Smooth muscle cell (in vitro differentiated cells): Measurements from ENCODE around the gene EFCC1. TPM values are rescaled to one million over a fixed set of nuclear protein-coding genes. Genes with fewer than 3 reads are reported as not detected.

Experiments used
- DNase-seq: peaks from one replicate; lab custom pipeline; 2025; ENCODE audit not compliant: unreplicated experiment; lab: John Stamatoyannopoulos, UW
- H2AFZ ChIP-seq: fragments of 200-600 bp; sonication (generic); 2 replicates; pipeline ENCODE4 v1.6.0; 2016; ENCODE audit warnings: antibody characterized with exemption, low read depth, mild to moderate bottlenecking
- H3F3A ChIP-seq: fragments of 200-600 bp; sonication (generic); 2 replicates; pipeline ENCODE4 v1.6.0; 2017; ENCODE audit warnings: antibody characterized with exemption, low read depth
- H3K27ac ChIP-seq: fragments of 200-600 bp; sonication (generic); 2 replicates; pipeline ENCODE4 v1.5.1; 2016; ENCODE audit warnings: low read depth, mild to moderate bottlenecking
- H3K27me3 ChIP-seq: fragments of 200-600 bp; sonication (generic); 2 replicates; pipeline ENCODE4 v1.6.1; 2016; ENCODE audit warnings: low read depth, mild to moderate bottlenecking
- H3K36me3 ChIP-seq: fragments of 200-600 bp; sonication (generic); 2 replicates; pipeline ENCODE4 v1.5.1; 2016; ENCODE audit warnings: low read depth
- H3K4me1 ChIP-seq: fragments of 200-600 bp; sonication (generic); 2 replicates; pipeline ENCODE4 v1.5.1; 2016; ENCODE audit warnings: low read depth
- H3K4me2 ChIP-seq: fragments of 200-600 bp; sonication (generic); 2 replicates; pipeline ENCODE4 v1.6.0; 2016; ENCODE audit warnings: mild to moderate bottlenecking
- H3K4me3 ChIP-seq: fragments of 200-600 bp; sonication (generic); 2 replicates; pipeline ENCODE4 v1.5.1; 2016; ENCODE audit warnings: mild to moderate bottlenecking
- H3K79me2 ChIP-seq: fragments of 200-600 bp; sonication (generic); 2 replicates; pipeline ENCODE4 v1.6.0; 2016; ENCODE audit warnings: low read depth, mild to moderate bottlenecking
- H3K9ac ChIP-seq: fragments of 200-600 bp; sonication (generic); 2 replicates; pipeline ENCODE4 v1.6.0; 2016; ENCODE audit warnings: low read depth
- H3K9me3 ChIP-seq: fragments of 200-600 bp; sonication (generic); replicated peaks from 2 replicates; pipeline ENCODE4 v1.5.1; 2016; ENCODE audit warnings: low read depth
- H4K20me1 ChIP-seq: fragments of 200-600 bp; sonication (generic); 2 replicates; pipeline ENCODE4 v1.6.0; 2016; ENCODE audit warnings: low read depth
- WGBS: methylation state at CpG from one replicate; pipeline ENCODE4 v1.1.7; 2016; ENCODE audit warnings: low lambda C conversion rate; 5-methylcytosine and 5-hydroxymethylcytosine counted together
- polyA plus RNA-seq: library from polyadenylated mRNA; unstranded; fragments of >200 nt; fragmentation: Nextera tagmentation; extraction: Ambion mirVana; gene quantifications from 2 replicates; pipeline ENCODE4 v1.2.1, GENCODE V29; 2016
- total RNA-seq: library from RNA; depleted of rRNA; stranded (reverse); fragments of >200 nt; gene quantifications from 2 replicates; pipeline ENCODE4 v1.2.3, GENCODE V29; 2014
- TF ChIP-seq, protein P1 (sequence below): fragments of 200-600 bp; sonication (generic); IDR thresholded peaks from 2 replicates; pipeline ENCODE4 v1.5.1; 2017; ENCODE audit warnings: borderline replicate concordance, mild to moderate bottlenecking, antibody characterized with exemption; ENCODE audit not compliant: insufficient read depth, poor library complexity, severe bottlenecking

The EFCC1 gene, protein sequence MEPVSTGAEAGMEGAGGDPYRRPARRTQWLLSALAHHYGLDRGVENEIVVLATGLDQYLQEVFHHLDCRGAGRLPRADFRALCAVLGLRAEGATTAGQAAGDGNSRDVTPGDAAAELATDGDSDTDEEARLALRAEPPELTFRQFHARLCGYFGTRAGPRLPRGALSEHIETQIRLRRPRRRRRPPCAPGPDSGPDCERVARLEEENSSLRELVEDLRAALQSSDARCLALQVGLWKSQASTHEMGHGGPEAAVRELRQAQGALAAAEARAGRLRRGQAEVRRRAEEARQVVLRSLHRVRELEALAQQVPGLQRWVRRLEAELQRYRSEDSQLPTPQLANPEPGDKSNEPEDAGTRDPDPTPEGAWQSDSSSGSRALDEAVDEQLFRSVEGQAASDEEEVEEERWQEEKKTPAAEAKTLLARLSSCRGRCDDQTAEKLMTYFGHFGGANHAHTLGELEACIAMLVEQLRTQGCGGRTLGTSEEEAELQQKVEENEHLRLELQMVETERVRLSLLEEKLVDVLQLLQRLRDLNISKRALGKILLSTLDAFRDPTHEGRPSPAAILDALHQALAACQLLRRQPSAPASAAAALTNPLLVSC
- total RNA-seq (not detected in 2 replicates), polyA plus RNA-seq (0.26 TPM in 1 of 2 replicates, not detected in the other)

DNA sequence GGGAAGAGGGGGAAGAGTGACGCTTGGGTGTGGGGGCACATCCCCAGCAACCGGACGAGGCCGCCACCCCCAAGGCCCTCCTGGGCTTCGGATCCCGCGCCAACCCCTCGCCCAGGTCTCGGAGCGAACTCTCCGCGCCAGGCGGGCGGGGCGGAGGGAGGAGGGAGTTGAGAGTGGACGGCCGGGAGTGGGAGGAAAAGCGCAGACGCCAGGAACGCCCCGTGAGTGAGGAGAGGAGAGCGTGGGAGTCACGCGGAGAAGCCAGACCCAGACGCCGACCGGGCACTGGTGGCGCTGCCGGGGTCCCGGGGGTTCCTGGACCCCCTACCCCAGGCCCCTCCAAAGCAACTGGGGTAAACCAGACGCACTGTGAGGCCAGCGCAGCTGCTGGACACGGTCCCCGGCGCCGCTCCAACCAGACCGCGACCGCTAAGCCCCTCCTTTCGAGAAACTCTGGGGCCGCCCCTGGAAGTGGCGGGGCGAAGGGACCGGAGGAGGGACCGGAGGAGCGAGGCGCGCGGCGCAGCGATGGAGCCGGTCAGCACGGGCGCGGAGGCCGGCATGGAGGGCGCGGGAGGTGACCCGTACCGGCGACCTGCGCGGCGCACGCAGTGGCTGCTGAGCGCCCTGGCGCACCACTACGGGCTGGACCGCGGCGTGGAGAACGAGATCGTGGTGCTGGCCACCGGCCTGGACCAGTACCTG lies at the start of gene EFCC1:
Gene EFCC1 (plus strand): TSS at position 204 of the 705 bp plus-strand sequence. CDS start 325 bp downstream, at position 529.
- Histone ChIP-seq H4K20me1 (no peaks in the 10 kb centered on the region), H3K9me3 (no peaks in the 10 kb centered on the region), H3K27ac (no peak within 1 kb of the TSS), H3K4me3 (peak within 1 kb of the TSS; percentile 53), H2AFZ (peak within 1 kb of the TSS; percentile 77), H3K27me3 (peaks cover 87% of the 10 kb centered on the region), H3K36me3 (no peaks in the 10 kb centered on the region), H3K4me2 (peak within 1 kb of the TSS; percentile 94), H3K9ac (no peak within 1 kb of the TSS), H3K79me2 (no peaks in the 10 kb centered on the region), H3K4me1 (peaks cover 18% of the 10 kb centered on the region), H3F3A (no peaks in the 10 kb centered on the region)
- 2% methylated on average over 73 of the region's 74 CpGs for WGBS
- peak; percentile 45 for DNase-seq
- TF ChIP-seq, protein P1, sequence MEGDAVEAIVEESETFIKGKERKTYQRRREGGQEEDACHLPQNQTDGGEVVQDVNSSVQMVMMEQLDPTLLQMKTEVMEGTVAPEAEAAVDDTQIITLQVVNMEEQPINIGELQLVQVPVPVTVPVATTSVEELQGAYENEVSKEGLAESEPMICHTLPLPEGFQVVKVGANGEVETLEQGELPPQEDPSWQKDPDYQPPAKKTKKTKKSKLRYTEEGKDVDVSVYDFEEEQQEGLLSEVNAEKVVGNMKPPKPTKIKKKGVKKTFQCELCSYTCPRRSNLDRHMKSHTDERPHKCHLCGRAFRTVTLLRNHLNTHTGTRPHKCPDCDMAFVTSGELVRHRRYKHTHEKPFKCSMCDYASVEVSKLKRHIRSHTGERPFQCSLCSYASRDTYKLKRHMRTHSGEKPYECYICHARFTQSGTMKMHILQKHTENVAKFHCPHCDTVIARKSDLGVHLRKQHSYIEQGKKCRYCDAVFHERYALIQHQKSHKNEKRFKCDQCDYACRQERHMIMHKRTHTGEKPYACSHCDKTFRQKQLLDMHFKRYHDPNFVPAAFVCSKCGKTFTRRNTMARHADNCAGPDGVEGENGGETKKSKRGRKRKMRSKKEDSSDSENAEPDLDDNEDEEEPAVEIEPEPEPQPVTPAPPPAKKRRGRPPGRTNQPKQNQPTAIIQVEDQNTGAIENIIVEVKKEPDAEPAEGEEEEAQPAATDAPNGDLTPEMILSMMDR, result no peak

DNA sequence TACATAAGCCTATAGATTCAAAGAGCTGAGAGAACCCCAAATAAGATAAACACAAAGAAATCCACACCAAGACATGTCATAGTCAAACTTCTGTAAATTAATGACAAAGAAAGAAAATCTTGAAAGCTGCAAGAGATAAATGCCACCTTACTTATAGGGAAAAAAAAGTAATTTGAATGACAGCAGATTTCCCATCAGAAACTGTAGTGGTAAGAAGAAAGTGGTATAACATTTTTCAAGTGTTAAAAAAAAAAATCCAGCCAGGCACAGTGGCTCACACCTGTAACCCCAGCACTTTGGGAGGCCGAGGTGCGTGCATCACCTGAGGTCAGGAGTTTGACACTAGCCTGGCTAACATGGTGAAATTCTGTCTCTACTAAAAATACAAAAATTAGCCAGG lies 44.7 kb upstream of the EFCC1 start:
- H3K27me3 ChIP-seq, result no peaks in the 10 kb centered on the region
- TF ChIP-seq, protein P1, result no peak

GRCh38 chr3:128965280-128965679 lies 35.8 kb upstream of the EFCC1 start:
- Histone ChIP-seq H3K4me3 (no peak overlapping the region), H4K20me1 (no peaks in the 10 kb centered on the region), H3K9me3 (no peaks in the 10 kb centered on the region), H3K27me3 (no peaks in the 10 kb centered on the region), H3F3A (no peaks in the 10 kb centered on the region), H3K4me1 (no peaks in the 10 kb centered on the region), H3K27ac (no peak overlapping the region), H3K9ac (no peak overlapping the region), H3K4me2 (no peak overlapping the region), H3K36me3 (no peaks in the 10 kb centered on the region), H2AFZ (no peak overlapping the region), H3K79me2 (no peaks in the 10 kb centered on the region)
- WGBS, result 85% methylated on average over 9 of the region's 9 CpGs
- no peak for DNase-seq
- TF ChIP-seq, protein P1, result no peak

More for the DNA sequence above, 44.7 kb upstream of the EFCC1 start:
- no peak for DNase-seq
- H3K36me3 ChIP-seq, result no peaks in the 10 kb centered on the region
- 100% methylated on average over 2 of the region's 2 CpGs for WGBS
- no peak overlapping the region for H3K4me3 ChIP-seq
- H3F3A ChIP-seq, result no peaks in the 10 kb centered on the region
- no peaks in the 10 kb centered on the region for H3K9me3 ChIP-seq
- H3K79me2 ChIP-seq, result no peaks in the 10 kb centered on the region
- H3K4me1 ChIP-seq, result no peaks in the 10 kb centered on the region
- no peak overlapping the region for H2AFZ ChIP-seq
- H3K9ac ChIP-seq, result no peak overlapping the region
- no peaks in the 10 kb centered on the region for H4K20me1 ChIP-seq
- H3K27ac ChIP-seq, result no peak overlapping the region
- no peak overlapping the region for H3K4me2 ChIP-seq
